ENCODE data around the gene C16orf90. TPM values are rescaled to one million over a fixed set of nuclear protein-coding genes. Genes with fewer than 3 reads are reported as not detected.

The C16orf90 gene, protein sequence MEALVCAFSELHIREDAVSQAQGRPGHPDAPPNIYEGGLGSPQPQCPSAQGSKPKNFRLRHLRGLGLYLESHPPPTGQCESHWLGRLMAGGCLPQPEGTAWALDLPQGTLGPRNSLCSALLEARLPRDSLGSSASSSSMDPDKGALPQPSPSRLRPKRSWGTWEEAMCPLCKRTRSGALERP
- not detected for polyA plus RNA-seq (2013, experiment 1 of 2; ENCODE audit: insufficient read length)
- polyA plus RNA-seq (2013, experiment 2 of 2; ENCODE audit: insufficient read length), result not detected

DNA sequence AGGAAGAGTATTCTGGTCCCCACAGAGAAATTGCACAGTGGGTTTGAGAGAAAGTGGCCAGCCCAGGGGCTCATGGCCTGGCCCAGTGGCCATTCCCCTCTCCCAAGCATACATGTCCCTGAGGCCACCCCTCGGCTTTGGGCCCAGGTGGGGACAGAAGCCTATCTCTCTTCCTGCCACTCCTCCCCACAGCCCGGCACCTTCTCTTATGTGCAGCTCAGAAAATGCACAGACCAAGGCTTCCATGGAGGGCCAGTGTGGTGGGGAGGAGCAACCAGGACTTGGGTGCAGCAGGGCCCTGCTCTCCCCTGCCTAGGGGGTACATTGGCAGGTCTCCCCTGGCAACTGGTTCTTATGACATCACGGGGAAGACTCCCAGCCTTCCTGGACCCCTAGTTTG lies at the start of gene C16orf90:
C16orf90 (minus strand) TSS at position 314 of the 400 bp plus-strand sequence; CDS start at position 246, 68 bp downstream.
- no peak for DNase-seq

DNA sequence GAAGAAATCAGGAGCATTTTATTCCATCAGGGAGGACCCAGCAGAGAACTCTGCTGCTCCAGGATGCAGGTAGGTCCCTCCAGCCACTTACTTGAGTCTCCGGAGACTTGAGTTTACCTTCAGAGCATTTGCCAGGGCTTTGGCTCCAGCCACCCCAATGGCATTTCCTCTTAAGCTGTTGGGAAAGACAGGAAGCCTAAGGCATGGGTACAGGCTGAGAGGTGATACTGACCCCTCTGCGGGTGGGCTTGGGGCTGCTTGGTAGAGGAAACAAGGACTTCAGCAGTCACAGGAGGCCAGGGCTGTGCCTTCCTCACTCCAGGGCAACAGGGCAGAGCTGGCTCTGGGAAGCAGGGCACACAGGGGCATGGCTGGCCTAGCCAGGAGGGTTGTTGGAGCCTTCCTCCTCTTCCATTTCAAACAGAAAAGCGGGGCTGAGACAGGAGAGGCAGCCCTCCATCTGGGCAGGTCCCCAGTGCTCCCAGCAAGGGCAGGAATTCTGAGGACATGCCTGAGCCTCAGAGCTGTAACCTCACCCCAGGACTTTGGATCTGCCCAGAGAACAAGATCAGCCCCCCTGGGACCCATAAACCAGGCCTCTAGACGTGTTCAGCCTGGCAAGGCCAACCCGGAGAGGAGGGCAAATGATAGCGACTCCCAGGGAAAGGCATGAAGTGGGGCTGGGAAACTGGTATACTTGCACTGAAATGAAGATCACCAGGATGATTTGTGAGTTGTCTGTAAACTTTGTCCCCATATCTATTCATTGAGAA lies 47.5 kb upstream of the C16orf90 start:
- DNase-seq, result no peak

DNA sequence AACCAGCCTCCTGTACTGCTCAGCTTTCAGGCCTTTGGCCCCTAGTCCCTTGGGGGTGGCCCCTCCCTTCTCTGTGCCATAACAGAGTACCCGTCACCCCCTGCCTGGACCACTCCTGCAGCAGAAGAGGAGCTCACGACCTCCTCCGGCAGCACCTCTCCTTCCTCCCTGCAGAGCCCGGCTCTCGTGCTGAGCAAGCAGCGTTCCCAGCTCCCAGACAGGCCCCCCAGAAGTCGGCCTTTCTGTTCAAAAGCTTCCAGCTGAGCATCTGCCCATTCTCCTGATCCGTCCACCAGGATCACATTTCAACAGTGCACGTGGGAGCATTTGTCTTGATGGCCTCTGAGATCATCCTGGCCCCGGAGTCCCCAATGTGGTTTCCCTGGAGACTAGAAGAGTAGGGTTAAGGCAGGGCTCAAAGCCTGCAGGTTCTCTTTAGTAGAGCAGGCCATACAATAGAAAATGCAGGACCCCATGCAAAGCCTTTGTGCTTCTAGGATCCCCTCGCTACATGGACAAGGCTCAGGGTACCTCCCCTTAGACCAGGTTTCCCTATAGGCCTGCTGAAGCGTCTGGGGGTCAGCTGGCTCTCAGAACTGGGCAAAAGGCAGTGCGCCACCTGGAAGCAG lies 46.4 kb upstream of the C16orf90 start:
- DNase-seq, result no peak

DNA sequence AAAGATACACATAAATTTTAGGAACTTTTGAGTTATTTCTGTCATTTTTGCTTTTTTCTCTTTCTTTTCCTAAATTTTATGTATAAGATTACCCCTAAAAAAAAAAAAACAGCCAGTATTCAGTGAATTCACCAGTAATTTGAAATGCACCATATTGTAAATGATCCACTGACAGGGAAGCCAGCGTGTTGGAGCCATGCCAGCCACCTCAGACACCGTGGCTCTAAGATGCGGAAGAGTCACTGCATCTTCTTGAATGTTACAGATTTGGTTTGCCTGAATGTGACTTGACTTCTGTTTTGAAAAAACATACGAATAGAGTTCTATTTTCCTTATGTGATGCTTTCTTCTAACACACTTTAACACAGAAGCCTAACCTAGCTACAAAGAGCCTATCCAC lies 42.9 kb upstream of the C16orf90 start:
- no peak for DNase-seq

DNA sequence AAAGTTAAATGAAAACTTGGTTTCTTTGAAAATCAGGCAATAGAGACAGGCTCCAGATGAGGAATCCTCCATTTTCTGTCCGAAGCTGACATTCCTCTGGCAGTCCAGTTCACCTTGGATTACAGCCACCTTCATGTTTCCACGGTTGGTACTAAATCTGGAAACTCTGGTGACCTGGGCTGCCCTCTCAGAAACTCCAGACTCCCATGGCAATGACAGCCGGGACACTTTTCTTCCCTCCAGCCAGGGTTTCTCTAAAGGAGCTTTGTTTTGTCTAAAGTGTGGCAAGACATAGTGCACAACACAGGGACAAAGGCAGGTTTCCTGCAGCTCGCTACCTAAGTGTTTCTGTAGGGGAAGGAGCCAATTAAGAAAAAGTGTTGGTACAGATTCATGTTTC lies 41.6 kb upstream of the C16orf90 start:
- no peak for DNase-seq

DNA sequence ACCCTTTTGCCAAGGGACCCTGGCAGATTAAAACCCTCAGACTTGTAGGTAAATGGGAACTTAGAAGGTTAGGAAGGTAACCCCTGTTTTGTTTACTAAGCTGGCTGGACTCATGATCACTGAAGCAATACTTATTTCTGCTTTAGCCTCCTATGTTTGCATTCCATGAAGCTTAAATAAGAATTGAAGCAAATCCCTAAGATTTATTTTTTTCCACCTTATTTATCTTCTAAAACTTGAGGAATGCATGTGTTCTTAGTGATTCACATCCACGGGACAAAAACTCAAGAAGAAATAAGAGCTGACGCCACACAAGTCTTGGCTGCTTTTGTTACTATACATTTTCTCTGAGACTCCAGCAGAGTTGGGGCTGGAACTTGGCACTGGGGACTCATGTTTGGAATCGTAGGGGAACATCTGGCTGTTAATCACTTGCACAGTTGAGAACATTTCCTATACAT lies 41.0 kb upstream of the C16orf90 start:
- peak; percentile 82 for DNase-seq

DNA sequence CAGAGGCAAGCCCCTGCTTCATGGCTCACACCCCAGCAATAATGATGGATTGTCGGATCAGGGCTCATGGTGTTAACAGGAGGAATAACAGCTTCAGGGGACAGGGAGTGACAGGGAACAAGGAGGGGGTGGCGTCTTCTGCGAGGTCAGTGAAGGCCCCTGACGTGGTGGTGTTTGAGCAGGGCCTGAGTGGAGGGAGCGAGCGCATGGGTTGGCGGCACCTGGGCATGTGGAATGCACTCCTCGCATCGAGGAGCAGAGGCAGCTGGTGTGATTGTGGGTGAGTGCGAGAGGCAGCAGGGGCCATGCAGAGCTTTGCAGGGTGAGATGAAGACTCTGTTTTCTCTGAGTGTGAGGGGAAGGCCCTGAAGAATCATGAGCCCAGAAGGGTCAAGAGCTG lies 38.8 kb upstream of the C16orf90 start:
- no peak for DNase-seq

DNA sequence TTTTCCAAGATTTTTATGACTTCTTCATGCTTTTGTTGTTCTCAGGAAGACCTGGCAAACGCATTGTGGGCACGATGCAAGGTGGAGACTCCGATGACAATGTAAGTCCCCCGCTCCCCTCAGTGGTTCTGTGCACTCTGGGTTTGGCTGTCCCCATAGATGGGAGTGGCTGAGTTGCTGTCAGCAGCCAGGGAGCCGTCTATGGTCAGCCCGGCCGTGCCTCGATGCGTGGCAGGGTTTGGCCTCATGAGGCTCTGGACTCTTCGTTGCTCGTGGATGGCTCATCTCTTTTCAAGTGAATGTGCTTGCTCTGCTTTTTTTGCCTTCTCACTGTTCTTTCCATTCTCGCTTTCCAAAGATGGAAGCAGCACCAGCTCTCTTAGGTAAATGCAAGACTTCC lies 37.5 kb upstream of the C16orf90 start:
- no peak for DNase-seq

DNA sequence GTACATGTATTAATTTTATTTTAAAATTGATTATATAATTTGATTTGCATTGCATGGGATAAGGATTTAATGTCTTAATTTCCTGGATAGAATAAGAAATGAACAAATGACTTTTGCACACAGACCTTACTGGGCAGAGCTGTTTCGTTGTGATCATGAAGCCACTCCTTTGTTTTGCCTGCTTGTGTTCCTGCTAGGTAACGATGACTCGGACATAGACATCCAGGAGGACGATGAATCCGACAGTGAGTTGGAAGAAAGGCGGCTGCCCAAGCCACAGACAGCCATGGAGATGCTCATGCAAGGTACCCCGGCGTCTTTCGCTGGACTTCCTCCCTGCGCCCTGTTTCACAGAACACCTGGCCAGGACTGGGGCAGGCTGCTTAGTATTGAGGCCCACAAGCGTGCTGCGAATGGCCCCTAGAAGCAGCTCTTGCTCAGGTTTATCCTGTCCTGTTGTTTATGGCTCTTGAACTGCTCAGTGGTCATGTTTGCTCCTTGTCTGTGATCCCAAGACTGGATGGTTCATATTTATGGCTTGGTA lies 35.2 kb upstream of the C16orf90 start:
- DNase-seq, result no peak

DNA sequence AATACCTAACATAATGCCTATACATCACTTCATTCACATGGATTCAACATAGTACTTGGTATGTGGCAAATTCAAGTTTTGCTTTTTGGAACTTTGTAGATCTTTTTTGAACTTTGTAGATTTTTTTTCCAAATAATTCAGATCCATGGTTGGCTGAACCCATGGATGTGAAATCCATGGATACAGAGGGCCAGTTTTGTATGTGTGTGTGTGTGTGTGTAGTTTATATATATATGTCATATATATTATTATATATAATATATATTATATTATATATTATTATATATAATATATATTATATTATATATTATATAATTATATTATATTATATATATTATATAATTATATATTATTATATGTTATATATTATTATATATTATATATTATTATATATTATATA lies 33.9 kb upstream of the C16orf90 start:
- DNase-seq, result no peak

DNA sequence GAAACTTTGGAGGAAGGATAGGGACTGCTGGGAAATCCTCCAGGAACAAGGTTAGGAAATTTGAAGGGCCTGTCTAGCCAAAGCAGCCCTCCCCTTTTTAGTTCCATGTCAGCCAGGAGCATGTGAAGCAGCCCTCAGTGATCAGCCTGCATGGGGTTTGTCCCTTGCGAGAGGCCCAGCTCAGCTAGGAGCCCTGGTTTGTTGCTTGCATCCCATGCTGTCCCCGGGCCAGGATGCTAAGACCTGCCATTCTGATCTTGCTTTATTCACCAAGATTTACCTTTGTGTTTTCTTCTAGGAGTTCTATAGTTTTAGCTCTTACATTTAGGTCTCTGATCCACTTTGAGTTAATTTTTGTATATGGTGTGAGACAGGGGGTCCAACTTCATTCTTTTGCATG lies 33.1 kb upstream of the C16orf90 start:
- no peak for DNase-seq

DNA sequence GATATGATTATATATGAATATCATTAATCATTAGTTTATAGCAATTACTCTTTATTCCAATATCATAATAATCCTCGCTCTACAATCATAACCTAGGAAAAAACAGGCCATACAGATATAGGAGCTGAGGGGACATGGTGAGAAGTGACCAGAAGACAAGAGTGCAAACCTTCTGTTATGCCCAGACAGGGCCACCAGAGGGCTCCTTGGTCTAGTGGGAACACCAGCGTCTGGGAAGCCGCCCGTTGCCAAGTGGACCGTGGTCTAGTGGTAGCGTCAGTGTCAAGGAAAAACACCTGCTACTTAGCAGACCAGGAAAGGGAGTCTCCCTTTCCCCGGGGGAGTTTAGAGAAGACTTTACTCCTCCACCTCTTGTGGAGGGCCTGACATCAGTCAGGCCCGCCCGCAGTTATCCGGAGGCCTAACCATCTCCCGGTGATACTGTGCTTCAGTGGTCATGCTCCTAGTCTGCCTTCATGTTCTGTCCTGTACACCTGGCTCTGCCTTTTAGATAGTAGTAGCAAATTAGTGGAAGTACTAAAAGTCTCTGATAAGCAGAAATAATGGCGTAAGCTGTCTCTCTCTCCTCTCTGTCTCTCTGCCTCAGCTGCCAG lies 32.0 kb upstream of the C16orf90 start:
- DNase-seq, result peak; percentile 56

DNA sequence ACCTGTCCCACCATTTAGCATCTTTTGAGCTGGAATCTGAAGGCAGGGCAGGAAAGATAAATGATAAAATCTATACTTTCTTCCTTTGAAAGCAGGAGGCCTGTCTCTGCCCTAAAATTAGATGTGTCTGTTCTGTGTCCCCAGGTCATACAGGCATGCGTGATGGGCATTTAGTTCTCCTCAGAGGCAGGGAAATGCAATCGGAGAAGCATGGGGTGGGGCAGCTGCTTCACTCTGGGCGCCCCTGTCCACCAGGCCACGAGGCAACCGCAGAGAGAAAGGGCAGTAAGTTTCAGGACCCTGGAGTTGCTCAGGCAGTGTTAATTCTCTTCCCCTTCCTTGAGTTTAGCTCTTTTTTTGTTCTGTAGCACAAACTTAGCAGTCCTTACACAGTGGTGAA lies 30.7 kb upstream of the C16orf90 start:
- no peak for DNase-seq

DNA sequence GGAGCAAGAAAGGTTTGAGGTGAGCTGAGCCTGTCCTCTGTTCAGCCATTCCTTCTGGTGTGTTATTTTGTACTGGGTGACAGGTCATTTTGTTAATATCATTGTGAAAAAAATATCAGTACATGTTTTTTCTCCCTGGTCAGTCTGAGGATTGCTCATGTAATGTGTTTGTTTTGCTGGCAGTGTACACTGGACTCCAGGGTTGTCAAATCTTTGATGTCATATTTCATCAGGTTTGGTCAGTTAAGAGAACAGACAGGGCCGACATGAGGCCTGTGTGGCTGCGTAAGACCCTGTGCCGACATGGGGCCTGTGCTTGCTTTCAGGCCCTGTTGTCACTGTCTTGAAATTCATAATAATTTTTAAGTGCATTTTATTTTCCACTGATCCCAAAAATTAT lies 28.0 kb upstream of the C16orf90 start:
- no peak for DNase-seq

DNA sequence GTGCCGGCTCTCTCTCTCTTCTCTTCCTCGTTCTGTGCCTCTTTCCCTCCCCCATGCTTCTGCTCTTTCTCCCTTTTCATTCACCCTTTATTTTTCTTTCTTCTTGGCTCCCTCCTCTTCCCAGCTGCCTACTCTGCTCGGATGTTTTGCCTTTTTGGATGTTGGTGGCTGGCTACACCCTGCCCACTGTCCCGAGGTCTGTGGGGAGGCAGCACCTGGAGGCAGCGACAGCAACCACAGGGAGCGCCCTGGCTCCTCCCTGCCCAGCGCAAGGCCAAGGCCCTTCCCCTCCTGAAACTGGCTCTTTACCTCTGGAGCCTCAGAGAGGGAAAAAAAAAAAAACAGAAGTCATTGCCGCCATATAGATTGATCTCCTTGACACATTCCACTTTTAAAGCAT lies 25.6 kb upstream of the C16orf90 start:
- DNase-seq, result no peak

DNA sequence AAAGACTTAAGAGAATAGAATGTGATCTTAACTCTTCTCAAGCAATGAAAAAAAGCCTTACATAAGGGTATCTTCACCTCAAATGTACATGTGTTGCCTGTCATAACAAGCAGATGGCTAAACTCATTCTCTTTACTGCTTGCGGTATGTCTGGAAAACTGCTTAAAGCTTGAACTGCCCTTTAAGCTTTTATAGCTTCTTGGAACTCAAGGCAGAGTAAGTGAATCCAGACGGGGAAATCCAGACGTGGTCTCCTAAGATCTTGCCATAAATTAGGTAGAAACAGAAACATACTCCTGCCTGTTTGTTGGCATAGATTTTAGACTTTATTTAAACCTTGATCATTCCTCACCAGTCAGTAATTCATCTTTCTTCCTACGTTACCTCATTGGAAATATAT lies 25.1 kb upstream of the C16orf90 start:
- DNase-seq, result peak; percentile 4

DNA sequence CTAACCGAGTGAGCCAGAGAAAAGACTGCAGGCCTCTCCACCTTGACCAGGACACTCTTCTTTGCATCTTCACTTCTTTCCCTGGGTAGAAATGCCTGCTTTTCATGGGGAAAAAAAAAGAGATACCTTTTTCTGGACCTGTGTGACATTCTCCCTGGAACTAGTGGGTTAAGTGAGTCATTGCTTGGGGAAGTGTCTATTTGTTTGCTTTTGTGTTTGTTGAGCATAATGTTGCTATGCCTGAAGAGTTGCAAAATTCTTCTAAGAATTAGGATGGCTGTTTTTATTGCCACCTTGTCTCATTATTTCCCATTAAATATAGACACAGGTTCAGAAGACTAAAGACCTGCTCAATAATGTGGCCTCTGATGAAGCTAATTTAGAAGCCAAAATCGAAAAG lies 24.3 kb upstream of the C16orf90 start:
- no peak for DNase-seq

DNA sequence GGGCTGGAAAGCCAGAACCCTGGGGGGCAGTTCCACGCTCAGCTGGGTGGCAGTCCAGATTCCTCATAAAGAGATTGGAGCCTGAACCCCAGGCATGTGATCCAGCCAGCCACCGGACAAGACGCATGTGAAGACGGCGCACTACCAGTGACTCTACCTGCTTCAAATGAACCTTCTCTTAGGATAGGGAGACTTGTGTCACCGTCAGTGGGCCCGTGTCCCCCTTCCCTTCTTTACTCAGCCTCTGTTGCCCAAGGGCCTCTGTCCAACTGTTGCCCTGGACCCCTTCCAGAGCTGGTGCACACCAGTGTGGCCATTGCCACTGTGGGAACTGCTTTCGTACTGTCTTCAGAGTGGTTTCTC lies 23.7 kb upstream of the C16orf90 start:
- no peak for DNase-seq

DNA sequence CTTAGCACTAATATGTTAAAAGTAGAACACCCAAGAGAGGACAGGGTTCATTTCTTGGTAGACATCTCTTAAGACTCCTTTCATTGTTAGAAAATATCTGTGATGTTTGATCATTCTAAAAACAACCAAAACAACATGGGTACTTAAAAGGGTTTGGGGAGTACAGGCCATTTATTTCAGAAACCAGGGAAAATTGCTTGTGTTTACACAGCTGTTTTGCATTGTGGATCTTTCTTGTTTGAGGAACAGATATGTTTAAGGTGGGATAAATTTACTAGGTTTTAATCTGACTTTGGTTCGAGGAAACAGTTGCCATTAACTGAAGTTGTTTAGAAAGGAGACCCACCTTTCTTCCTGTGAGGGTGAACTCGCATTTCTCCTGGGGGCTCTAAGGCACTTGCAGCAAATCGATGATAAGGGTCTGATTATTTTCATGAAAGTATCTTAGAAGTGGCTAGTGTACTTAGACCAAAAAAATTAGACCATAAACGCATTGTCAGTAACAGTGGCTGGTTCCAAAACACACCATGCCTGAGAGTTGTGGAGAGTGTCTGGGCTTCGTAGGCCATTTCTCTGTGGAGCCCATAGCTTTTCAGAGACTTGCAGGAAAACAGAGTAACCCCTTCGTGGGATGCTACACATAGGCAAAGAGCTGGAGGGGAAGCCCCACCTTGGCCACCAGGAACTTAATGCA lies 23.1 kb upstream of the C16orf90 start:
- DNase-seq, result no peak

DNA sequence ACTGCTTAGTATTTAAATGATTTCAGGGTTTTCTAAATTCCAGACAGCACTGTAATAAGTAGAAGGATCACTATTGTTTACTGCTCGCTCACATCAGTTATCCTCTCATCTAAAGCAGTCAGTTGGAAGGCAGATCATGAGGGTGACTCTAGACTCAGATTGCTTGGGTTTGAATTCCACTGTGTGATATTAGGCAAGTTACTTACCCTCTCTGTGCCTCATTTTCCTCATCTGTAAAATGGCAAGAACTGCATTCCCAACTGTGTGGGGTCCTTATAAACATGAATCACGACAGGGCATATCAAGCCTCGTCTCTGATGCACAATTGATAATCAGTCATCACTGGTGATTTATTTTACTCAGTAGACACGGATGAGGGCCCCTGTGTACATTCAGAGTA lies 20.6 kb upstream of the C16orf90 start:
- DNase-seq, result no peak

DNA sequence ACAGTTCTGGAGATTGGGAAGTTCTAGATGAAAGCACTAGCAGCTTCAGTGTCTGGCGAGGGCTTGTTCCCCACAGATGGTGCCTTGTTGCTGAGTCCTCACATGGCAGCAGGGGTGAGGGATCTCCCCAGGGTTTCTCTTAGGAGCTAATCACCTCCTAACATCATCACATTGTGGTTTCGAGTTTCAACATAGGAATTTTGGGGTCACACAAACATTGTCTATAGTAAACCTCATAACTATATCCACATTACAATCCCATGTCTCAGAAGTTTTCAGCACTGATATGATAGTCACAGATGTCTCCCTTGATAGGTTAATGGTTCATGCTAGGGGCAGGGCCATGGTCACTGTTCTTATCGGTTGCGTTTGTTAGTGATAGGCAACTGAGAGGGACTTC lies 19.3 kb upstream of the C16orf90 start:
- peak; percentile 25 for DNase-seq

DNA sequence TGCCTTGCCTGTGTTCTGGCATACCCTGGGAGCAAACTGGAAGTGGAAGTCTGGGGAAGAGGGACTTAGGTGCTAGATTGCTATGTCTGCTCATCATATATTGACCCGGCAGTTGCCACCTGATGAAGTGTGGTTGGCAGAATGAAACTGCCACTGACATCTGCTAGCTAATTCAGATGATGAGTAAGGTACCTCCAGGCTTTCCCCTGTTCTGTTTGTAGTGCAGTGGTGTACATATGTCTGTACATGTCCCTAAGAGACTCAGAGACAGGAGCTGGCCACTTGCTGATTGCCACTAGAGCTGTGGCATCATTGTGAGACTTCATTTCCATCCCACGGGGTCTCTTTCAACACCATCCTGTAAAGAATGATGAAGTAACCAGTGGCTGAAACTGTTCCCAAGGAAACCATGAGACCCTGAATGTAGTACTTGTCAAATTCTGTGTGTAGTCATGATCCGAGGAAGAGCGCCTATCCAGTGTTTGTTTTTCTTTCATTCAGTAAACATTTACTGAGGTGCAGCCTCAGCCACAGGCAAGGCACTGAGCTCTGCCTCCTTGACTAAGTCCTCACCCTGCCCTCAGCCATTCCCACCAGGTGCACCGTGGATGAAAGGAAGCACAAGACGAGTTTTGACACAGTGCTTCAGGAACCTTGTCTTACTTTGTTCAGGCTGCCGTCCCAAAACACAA lies 18.7 kb upstream of the C16orf90 start:
- no peak for DNase-seq
